ENCODE measurements around the gene TRIM15. TPM values are rescaled to one million over a fixed set of nuclear protein-coding genes. Genes with fewer than 3 reads are reported as not detected.

The TRIM15 gene
- polyA plus RNA-seq, 1 donor (not counting 4 experiments of a cell fraction or from before 2014, with no cell fraction given), result not detected

- TF ChIP-seq CTCF (optimal IDR thresholded peaks at IDR 0.05 in 1 of 3, IDR thresholded peaks at IDR 0.05 in 1 of 3, conservative IDR thresholded peaks at IDR 0.05 in 1 of 3; ENCODE audit: extremely low read depth in 1 of 3, insufficient read depth in 2 of 3, low read length in 3 of 3), result no peak
- no peak for TF ChIP-seq EZH2 (IDR thresholded peaks at IDR 0.05; ENCODE audit: low read length)
- FAIRE-seq, result no peak
Measured at GRCh38 chr6:30196376-30196775, 33.0 kb downstream of the TRIM15 start.

GRCh38 chr6:30198166-30199084, 35.1 kb downstream of the TRIM15 start:
- H3K9me1 ChIP-seq (ENCODE audit: control insufficient read depth, extremely low read depth, insufficient read depth, low read length), result no peaks in the 10 kb centered on the region
- H3K36me3 ChIP-seq (ENCODE audit: control insufficient read depth in 2 of 2, extremely low read depth in 1 of 2, insufficient read depth in 2 of 2, low read length in 2 of 2), result peaks cover 27 to 34% of the 10 kb centered on the region in 2 experiments
- no peak for DNase-seq (ENCODE audit: low read depth, low spot score)
- no peaks in the 10 kb centered on the region for H3K9me3 ChIP-seq (ENCODE audit: control insufficient read depth, low read depth, low read length)
- no peak overlapping the region for H3K4me2 ChIP-seq (ENCODE audit: control insufficient read depth, extremely low read depth, insufficient read depth, low read depth, low read length)
- dilution Hi-C loops (cut with MboI; ENCODE audit: extremely low pct_ligation_motif_present, low sequenced_read_pairs), result no loop called here
- H3K4me1 ChIP-seq (ENCODE audit: control insufficient read depth, extremely low read depth, insufficient read depth, low read length), result peaks cover 24% of the 10 kb centered on the region
- no peaks in the 10 kb centered on the region for H3K27me3 ChIP-seq (ENCODE audit: control insufficient read depth, extremely low read depth, insufficient read depth, low read length)
- H3K9ac ChIP-seq (ENCODE audit: control insufficient read depth, extremely low read depth, insufficient read depth, low read length), result peak overlapping the region; percentile 3
- no peak for FAIRE-seq
- no peak overlapping the region for H2AFZ ChIP-seq (ENCODE audit: control insufficient read depth, low read length)
- peaks cover 8% of the 10 kb centered on the region for H3K79me2 ChIP-seq (ENCODE audit: control insufficient read depth, insufficient read depth, low read length)
- TF ChIP-seq CTCF (optimal IDR thresholded peaks at IDR 0.05 in 1 of 3, IDR thresholded peaks at IDR 0.05 in 1 of 3, conservative IDR thresholded peaks at IDR 0.05 in 1 of 3; ENCODE audit: extremely low read depth in 1 of 3, insufficient read depth in 2 of 3, low read length in 3 of 3) (no peak), EZH2 (IDR thresholded peaks at IDR 0.05; ENCODE audit: low read length) (no peak)
- H3K4me3 ChIP-seq (ENCODE audit: control insufficient read depth in 2 of 3, extremely low read depth in 1 of 3, insufficient read depth in 2 of 3, low read depth in 1 of 3, low read length in 3 of 3), result no peak overlapping the region
- H4K20me1 ChIP-seq (ENCODE audit: control insufficient read depth, extremely low read depth, insufficient read depth, low read length), result no peaks in the 10 kb centered on the region
- no peak overlapping the region for H3K27ac ChIP-seq (ENCODE audit: control insufficient read depth, insufficient read depth, low read length)

More at GRCh38 chr6:30196376-30196775, 33.0 kb downstream of the TRIM15 start:
- Histone ChIP-seq H3K79me2 (ENCODE audit: control insufficient read depth, insufficient read depth, low read length) (peaks cover 8% of the 10 kb centered on the region), H3K27me3 (ENCODE audit: control insufficient read depth, extremely low read depth, insufficient read depth, low read length) (no peaks in the 10 kb centered on the region), H3K4me2 (ENCODE audit: control insufficient read depth, extremely low read depth, insufficient read depth, low read depth, low read length) (no peak overlapping the region), H4K20me1 (ENCODE audit: control insufficient read depth, extremely low read depth, insufficient read depth, low read length) (no peaks in the 10 kb centered on the region), H3K4me1 (ENCODE audit: control insufficient read depth, extremely low read depth, insufficient read depth, low read length) (peaks cover 11% of the 10 kb centered on the region), H3K9me1 (ENCODE audit: control insufficient read depth, extremely low read depth, insufficient read depth, low read length) (no peaks in the 10 kb centered on the region), H3K9me3 (ENCODE audit: control insufficient read depth, low read depth, low read length) (no peaks in the 10 kb centered on the region), H3K9ac (ENCODE audit: control insufficient read depth, extremely low read depth, insufficient read depth, low read length) (no peak overlapping the region), H2AFZ (ENCODE audit: control insufficient read depth, low read length) (no peak overlapping the region), H3K27ac (ENCODE audit: control insufficient read depth, insufficient read depth, low read length) (no peak overlapping the region), H3K36me3 (ENCODE audit: control insufficient read depth in 2 of 2, extremely low read depth in 1 of 2, insufficient read depth in 2 of 2, low read length in 2 of 2) (peaks cover 32 to 34% of the 10 kb centered on the region in 2 experiments), H3K4me3 (ENCODE audit: control insufficient read depth in 2 of 3, extremely low read depth in 1 of 3, insufficient read depth in 2 of 3, low read depth in 1 of 3, low read length in 3 of 3) (no peak overlapping the region)
- dilution Hi-C loops (cut with MboI; ENCODE audit: extremely low pct_ligation_motif_present, low sequenced_read_pairs), result no loop called here
- no peak for DNase-seq (ENCODE audit: low read depth, low spot score)
